GM12872 (cell line): ENCODE results near the gene EMC7.

Source experiments
- TF ChIP-seq, protein P1 (sequence below): IDR thresholded peaks from 3 replicates; pipeline ENCODE4 v1.5.1; 2011; ENCODE audit warnings: low read depth, mild to moderate bottlenecking, low read length, moderate library complexity; ENCODE audit not compliant: insufficient read depth

The EMC7 gene

DNA sequence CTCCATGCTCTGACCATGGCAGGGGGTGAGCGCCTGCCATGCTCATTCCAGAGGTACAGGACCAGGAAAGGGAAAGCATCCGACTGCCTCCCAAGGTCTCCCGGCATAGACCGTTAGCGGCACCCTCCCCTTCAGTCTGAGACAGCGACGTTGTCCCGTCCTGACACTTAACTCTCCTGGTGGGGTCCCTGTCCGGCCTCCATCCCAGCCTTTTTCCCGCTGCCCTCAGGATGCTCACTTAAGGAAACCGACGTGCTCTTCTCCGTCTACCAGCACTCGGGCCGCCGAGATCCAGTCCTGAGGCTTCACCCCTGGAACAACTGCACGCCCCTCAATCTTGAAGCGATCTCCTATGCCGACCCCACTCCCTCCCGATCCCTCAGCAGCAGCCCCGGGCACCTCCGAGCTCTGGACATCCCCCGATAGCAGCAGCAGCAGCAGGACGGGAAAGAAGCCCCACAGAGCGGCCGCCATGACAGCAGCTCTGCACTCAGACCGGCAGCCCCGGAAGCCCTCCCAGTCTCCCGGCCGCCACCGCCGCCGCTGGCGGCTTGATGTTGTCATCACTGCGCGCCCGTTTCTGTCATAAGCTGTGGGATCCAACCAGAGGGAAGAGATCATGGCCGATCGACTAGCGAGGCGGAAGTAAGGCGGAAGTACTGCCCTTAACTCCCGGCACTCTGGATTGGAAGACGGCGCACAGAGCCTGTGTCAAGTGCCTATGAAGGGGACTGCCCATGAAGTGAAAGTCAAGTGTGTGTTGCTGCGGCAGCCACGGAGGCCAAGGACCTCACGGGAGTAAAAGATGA is at the start of gene EMC7, which contains the start of gene PGBD4:
TSS of gene EMC7 (minus strand) at position 497 of the 809 bp plus-strand sequence. CDS start at position 474, 23 bp downstream.
TSS of gene PGBD4 (plus strand) at position 718 of the 809 bp plus-strand sequence. CDS start 449 bp downstream, outside the sequence.
- TF ChIP-seq, protein P1, sequence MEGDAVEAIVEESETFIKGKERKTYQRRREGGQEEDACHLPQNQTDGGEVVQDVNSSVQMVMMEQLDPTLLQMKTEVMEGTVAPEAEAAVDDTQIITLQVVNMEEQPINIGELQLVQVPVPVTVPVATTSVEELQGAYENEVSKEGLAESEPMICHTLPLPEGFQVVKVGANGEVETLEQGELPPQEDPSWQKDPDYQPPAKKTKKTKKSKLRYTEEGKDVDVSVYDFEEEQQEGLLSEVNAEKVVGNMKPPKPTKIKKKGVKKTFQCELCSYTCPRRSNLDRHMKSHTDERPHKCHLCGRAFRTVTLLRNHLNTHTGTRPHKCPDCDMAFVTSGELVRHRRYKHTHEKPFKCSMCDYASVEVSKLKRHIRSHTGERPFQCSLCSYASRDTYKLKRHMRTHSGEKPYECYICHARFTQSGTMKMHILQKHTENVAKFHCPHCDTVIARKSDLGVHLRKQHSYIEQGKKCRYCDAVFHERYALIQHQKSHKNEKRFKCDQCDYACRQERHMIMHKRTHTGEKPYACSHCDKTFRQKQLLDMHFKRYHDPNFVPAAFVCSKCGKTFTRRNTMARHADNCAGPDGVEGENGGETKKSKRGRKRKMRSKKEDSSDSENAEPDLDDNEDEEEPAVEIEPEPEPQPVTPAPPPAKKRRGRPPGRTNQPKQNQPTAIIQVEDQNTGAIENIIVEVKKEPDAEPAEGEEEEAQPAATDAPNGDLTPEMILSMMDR: no peak

DNA sequence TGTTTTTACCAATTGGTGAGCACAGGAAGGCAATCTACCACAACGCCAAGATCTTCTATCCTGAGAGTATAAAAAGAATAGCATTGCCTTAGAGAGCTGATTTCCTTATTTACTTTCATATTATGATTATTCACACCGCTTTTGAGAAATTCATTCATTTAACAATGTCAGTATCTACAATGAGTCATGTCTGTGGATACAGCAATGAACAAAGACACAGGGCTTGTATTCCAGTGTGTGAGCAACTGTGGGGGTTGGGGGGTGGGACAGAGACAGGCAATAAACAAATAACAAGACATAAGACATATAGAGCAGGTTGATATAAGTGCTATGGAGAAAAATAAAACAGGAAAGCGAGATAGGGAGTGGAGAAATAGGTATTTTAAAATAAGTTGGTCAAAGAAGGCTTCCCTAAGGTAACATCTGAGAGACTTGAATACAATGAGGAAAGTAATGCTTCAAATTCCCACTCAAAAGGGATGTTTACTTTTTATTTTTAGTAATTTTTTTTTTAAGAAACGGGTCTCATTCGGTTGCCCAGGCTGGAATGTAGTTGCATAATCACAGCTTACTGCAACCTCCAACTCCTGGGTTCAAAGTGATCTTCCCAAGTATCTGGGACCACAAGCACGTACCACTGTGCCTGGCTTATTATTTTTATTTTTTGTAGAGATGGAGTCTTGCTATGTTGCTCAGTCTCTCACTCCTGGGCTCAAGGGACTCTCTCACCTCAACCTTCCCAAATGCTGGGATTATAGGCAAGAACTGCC is 45.9 kb upstream of the EMC7 start:
- TF ChIP-seq, protein P1: no peak

DNA sequence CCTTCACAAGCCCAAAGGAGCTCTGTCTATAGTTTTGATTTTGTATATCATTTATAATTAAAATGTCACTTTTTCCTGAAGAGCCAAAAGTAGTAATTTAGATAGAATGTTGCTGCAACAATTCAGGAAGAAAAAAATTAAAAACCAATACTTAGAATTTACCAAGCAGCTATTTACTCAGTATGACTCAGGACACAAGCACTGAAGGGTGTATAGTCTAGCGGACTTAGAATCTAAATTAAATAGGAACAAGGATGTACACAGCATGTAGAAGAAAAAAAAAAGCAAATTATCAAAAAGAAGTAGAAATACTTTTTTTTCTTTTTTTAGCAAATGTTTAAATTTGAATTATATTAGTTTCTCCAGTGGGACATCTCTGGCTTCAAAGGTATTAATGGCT is 31.8 kb upstream of the EMC7 start:
- TF ChIP-seq, protein P1: no peak

DNA sequence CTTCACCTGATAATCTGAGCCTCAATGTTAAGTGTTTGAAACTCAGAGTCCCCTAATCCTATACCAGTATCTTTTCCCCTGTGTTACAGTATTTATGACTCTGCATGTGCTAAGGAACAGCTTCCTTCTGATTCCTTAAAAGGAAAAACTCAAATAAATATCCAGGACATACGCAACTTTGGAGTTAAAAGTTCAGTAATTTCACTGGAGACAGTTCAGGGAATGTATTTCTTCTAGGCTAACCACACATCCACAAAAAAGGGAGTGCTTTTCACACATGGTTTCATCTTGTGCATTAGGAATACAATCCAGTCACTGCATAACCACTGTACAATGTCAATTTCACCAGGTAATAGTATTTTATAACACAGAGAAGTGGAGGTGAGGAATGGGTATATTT is 31.2 kb upstream of the EMC7 start:
- TF ChIP-seq, protein P1: no peak

DNA sequence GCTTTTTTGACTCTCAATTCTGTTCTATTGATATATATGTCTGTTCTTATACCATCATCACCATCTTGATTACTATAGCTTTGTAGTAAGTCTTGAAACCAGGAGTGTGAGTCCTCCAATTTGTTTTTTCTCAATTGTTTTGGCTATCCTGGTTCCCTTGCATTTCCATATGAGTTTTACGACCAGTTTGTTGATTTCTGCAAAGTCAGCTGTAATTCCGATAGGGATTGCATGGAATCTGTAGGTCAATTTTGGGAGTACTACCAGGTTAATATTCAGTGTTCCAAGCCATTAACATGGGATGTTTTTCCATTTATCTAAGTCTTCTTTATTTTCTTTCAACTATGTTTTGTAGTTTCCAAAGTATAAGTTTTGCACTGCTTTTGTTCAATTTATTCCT is 27.2 kb upstream of the EMC7 start:
- TF ChIP-seq, protein P1: no peak

DNA sequence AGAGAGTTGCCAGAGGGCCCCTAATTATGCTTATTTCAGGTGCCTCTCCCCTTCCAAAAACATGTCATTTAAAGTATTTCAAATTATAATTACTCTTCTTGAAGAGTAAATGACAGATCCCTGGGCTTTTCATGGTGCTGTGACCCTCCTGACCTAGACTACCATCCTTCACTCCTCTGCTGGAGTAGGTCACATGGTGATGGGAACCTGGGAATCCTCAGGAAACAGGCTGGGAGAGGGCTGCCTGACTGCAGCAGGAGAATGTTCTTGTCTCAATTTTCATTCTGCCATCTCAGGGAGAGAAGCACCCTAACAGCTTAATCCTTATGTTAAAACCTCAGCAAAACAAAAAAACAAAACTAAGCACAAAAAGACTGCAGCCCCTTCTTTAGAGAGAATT is 24.9 kb upstream of the EMC7 start:
- TF ChIP-seq, protein P1: no peak

DNA sequence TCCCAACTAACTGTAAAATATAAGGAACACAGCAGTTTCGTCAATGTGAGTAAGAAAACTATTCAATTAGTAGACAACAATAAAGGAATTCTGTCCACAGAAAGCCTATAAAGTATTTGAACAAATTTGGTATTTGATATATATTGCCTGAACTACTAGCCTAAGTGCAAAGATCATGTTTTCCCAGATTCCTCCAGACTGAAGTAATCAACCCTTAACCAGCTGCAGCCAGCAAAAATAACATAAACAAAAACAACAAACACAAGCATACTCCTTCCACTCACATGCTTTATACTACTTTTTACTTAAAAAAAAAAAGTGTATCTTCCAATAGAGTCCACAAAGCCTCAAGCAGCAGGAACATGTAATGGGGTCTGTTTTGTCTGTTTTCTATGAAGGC is 24.3 kb upstream of the EMC7 start:
- TF ChIP-seq, protein P1: no peak
